ENCODE measurements around the gene LCLAT1. TPM values are rescaled to one million over a fixed set of nuclear protein-coding genes. Genes with fewer than 3 reads are reported as not detected.

LCLAT1 gene
- total and polyA plus RNA-seq, 4 donors = 2.4 to 14.6 (median 10.7) TPM

DNA sequence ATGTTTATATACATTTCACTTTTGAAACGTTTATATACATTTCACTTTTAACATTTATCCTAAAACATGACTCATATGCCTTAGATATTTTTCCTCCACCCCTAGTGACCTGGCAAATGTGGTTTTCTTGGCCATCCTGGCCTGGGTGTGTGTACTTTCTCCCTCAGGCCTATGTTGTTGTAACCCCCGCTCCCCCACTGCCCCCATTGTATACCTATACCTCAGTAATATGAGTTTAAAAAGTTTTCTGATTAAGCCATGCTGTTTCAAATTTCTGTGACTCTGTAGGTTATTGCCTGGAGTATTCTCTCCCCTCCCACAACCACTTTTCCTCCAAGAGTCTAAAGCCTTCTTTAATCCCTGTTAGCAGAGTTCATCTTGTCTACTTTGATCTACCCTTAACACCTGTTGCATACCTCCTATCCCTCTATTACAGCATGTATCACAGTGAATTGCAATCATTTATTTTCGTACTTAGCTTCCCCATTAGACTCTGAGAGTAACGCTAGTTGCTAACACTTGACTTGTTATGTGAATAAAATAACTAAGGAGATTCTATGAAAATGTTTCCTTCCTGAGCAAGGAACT is 67.9 kb downstream of the LCLAT1 start:
- no peaks in the 10 kb centered on the region for H3K4me1 ChIP-seq (ENCODE audit: control insufficient read depth in 4 of 4, insufficient read depth in 4 of 4, low read length in 3 of 4)
- WGBS = 75% methylated on average over 4 of the region's 4 CpGs
- no peak overlapping the region for H3K27ac ChIP-seq (ENCODE audit: low read depth in 1 of 2, low read length in 2 of 2)
- H3K27me3 ChIP-seq (ENCODE audit: control insufficient read depth in 4 of 4, insufficient read depth in 4 of 4, low read length in 3 of 4) = no peaks in the 10 kb centered on the region
- H3K9me3 ChIP-seq (ENCODE audit: control insufficient read depth in 4 of 4, low read length in 3 of 4) = peaks cover 0 to 2% (median 0%) of the 10 kb centered on the region in 4 donors
- H3K9ac ChIP-seq (ENCODE audit: low read depth in 1 of 2, low read length in 2 of 2) = no peak overlapping the region
- TF ChIP-seq MAX (IDR thresholded peaks at IDR 0.05) (no peak), NR2F2 (IDR thresholded peaks at IDR 0.05) (no peak), RAD21 (IDR thresholded peaks at IDR 0.05) (no peak), RXRA (IDR thresholded peaks at IDR 0.05) (no peak), GABPA (IDR thresholded peaks at IDR 0.05 in 1 of 2, conservative IDR thresholded peaks at IDR 0.05 in 1 of 2) (no peak), HNF4A (conservative IDR thresholded peaks at IDR 0.05) (no peak), SP1 (IDR thresholded peaks at IDR 0.05) (no peak), FOXA1 (IDR thresholded peaks at IDR 0.05) (no peak), YY1 (IDR thresholded peaks at IDR 0.05) (no peak), ZBTB33 (IDR thresholded peaks at IDR 0.05) (no peak), HNF4G (IDR thresholded peaks at IDR 0.05) (no peak), FOXA2 (IDR thresholded peaks at IDR 0.05) (no peak), EGR1 (IDR thresholded peaks at IDR 0.05; ENCODE audit: low read depth in 2 of 2) (no peak), ATF3 (IDR thresholded peaks at IDR 0.05) (no peak), JUND (IDR thresholded peaks at IDR 0.05) (no peak), TAF1 (conservative IDR thresholded peaks at IDR 0.05) (no peak)
- TF ChIP-seq, protein P1, sequence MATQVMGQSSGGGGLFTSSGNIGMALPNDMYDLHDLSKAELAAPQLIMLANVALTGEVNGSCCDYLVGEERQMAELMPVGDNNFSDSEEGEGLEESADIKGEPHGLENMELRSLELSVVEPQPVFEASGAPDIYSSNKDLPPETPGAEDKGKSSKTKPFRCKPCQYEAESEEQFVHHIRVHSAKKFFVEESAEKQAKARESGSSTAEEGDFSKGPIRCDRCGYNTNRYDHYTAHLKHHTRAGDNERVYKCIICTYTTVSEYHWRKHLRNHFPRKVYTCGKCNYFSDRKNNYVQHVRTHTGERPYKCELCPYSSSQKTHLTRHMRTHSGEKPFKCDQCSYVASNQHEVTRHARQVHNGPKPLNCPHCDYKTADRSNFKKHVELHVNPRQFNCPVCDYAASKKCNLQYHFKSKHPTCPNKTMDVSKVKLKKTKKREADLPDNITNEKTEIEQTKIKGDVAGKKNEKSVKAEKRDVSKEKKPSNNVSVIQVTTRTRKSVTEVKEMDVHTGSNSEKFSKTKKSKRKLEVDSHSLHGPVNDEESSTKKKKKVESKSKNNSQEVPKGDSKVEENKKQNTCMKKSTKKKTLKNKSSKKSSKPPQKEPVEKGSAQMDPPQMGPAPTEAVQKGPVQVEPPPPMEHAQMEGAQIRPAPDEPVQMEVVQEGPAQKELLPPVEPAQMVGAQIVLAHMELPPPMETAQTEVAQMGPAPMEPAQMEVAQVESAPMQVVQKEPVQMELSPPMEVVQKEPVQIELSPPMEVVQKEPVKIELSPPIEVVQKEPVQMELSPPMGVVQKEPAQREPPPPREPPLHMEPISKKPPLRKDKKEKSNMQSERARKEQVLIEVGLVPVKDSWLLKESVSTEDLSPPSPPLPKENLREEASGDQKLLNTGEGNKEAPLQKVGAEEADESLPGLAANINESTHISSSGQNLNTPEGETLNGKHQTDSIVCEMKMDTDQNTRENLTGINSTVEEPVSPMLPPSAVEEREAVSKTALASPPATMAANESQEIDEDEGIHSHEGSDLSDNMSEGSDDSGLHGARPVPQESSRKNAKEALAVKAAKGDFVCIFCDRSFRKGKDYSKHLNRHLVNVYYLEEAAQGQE (IDR thresholded peaks at IDR 0.05) = no peak
- TF ChIP-seq, protein P2, sequence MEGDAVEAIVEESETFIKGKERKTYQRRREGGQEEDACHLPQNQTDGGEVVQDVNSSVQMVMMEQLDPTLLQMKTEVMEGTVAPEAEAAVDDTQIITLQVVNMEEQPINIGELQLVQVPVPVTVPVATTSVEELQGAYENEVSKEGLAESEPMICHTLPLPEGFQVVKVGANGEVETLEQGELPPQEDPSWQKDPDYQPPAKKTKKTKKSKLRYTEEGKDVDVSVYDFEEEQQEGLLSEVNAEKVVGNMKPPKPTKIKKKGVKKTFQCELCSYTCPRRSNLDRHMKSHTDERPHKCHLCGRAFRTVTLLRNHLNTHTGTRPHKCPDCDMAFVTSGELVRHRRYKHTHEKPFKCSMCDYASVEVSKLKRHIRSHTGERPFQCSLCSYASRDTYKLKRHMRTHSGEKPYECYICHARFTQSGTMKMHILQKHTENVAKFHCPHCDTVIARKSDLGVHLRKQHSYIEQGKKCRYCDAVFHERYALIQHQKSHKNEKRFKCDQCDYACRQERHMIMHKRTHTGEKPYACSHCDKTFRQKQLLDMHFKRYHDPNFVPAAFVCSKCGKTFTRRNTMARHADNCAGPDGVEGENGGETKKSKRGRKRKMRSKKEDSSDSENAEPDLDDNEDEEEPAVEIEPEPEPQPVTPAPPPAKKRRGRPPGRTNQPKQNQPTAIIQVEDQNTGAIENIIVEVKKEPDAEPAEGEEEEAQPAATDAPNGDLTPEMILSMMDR (IDR thresholded peaks at IDR 0.05; ENCODE audit: low read depth, low read length, missing input control) = no peak
- peaks cover 0 to 3% (median 0%) of the 10 kb centered on the region in 4 donors for H3K36me3 ChIP-seq (ENCODE audit: control insufficient read depth in 4 of 4, insufficient read depth in 3 of 4, low read depth in 1 of 4, low read length in 3 of 4)
- H3K4me3 ChIP-seq (ENCODE audit: low read depth in 1 of 3, low read length in 3 of 3) = no peak overlapping the region
- no peak for DNase-seq (ENCODE audit: low spot score)
